ENCODE results near the gene ANTXRL. TPM values are rescaled to one million over a fixed set of nuclear protein-coding genes. Genes with fewer than 3 reads are reported as not detected.
A peak's percentile ranks its signal among the peaks of the same experiment; 100 is the strongest.

ANTXRL gene
- total and polyA plus RNA-seq, 2 of the 8 experiments (the other 6 are each of a cell fraction or from before 2014, with no cell fraction given) = not detected

- Histone ChIP-seq H4K20me1 (replicated peaks in 1 of 2; ENCODE audit: control insufficient read depth in 1 of 2, insufficient read depth in 2 of 2, low read length in 2 of 2) (peaks cover 0 to 10% of the 10 kb centered on the region in 2 experiments), H2BK5ac (ENCODE audit: low read depth, low read length) (no peak overlapping the region), H3K4me2 (ENCODE audit: insufficient read depth in 1 of 2, low read depth in 2 of 2, low read length in 2 of 2) (no peak overlapping the region), H4K5ac (ENCODE audit: insufficient read length, low read depth, low read length) (no peak overlapping the region), H2BK120ac (replicated peaks; ENCODE audit: low read depth, low read length) (no peak overlapping the region), H3K27ac (ENCODE audit: low read depth, low read length) (no peak overlapping the region), H3K23me2 (ENCODE audit: low read depth, low read length) (peaks cover 13% of the 10 kb centered on the region; the same call in 1 of the 2 replicates), H4K91ac (replicated peaks; ENCODE audit: insufficient read length, low read length) (no peak overlapping the region), H3K36me3 (ENCODE audit: control insufficient read depth in 2 of 4, insufficient read depth in 4 of 4, low read length in 3 of 4) (no peaks in the 10 kb centered on the region), H3K14ac (ENCODE audit: insufficient read length) (no peak overlapping the region), H2BK12ac (ENCODE audit: low read depth, low read length) (no peak overlapping the region), H3K9me3 (ENCODE audit: insufficient read depth in 2 of 2, low read depth in 1 of 2, low read length in 1 of 2) (no peaks in the 10 kb centered on the region), H3K9ac (replicated peaks in 1 of 4; ENCODE audit: extremely low read depth in 1 of 4, low read depth in 3 of 4, low read length in 3 of 4) (no peak overlapping the region), H4K8ac (ENCODE audit: extremely low read depth, insufficient read depth, low read length) (peak overlapping the region; percentile 47), H3K79me1 (ENCODE audit: low read depth, low read length) (no peaks in the 10 kb centered on the region), H3K18ac (ENCODE audit: extremely low read depth, low read length) (no peak overlapping the region), H3K79me2 (ENCODE audit: control insufficient read depth in 1 of 2, insufficient read depth in 2 of 2, low read length in 2 of 2) (no peaks in the 10 kb centered on the region), H3K27me3 (replicated peaks in 1 of 4; ENCODE audit: control insufficient read depth in 3 of 4, extremely low read depth in 1 of 4, insufficient read depth in 3 of 4, low read length in 3 of 4) (no peaks in the 10 kb centered on the region; a peak in 1 of 7 replicates), H2AFZ (ENCODE audit: low read length) (no peak overlapping the region), H3K4me3 (ENCODE audit: extremely low read depth in 1 of 4, insufficient read depth in 2 of 4, low read depth in 3 of 4, low read length in 4 of 4) (no peak overlapping the region), H2BK20ac (ENCODE audit: low read length) (no peak overlapping the region), H3K23ac (ENCODE audit: insufficient read length) (no peak overlapping the region), H3K4me1 (replicated peaks in 1 of 4; ENCODE audit: control insufficient read depth in 3 of 4, insufficient read depth in 4 of 4, low read length in 3 of 4) (peaks cover 0 to 10% (median under 1%) of the 10 kb centered on the region in 4 experiments; a peak in 4 of 7 replicates), H3K4ac (replicated peaks; ENCODE audit: insufficient read length, low read depth, low read length) (no peak overlapping the region), H2AK5ac (ENCODE audit: low read depth, low read length) (no peak overlapping the region), H2BK15ac (ENCODE audit: low read length) (no peak overlapping the region), H3K56ac (replicated peaks; ENCODE audit: insufficient read length, low read depth, low read length) (no peak overlapping the region)
- DNase-seq (ENCODE audit: low read depth in 1 of 2, low spot score in 2 of 2) = no peak
- TF ChIP-seq SUZ12 (IDR thresholded peaks at IDR 0.05; ENCODE audit: low read length) (no peak), RBBP5 (IDR thresholded peaks at IDR 0.05; ENCODE audit: borderline replicate concordance, low read depth, low read length) (no peak), E2F6 (IDR thresholded peaks at IDR 0.05) (no peak), BRCA1 (IDR thresholded peaks at IDR 0.05; ENCODE audit: low read depth, low read length) (no peak), GTF2F1 (IDR thresholded peaks at IDR 0.05; ENCODE audit: borderline replicate concordance, low read depth, low read length) (no peak), HDAC6 (IDR thresholded peaks at IDR 0.05; ENCODE audit: low read depth, low read length) (no peak), POLR2A (IDR thresholded peaks at IDR 0.05; ENCODE audit: control extremely low read depth in 1 of 2, low read depth in 2 of 2, low read length in 2 of 2) (no peak), ATF2 (IDR thresholded peaks at IDR 0.05; ENCODE audit: low read length) (no peak), FOSL1 (IDR thresholded peaks at IDR 0.05; ENCODE audit: insufficient read depth, low read depth, low read length) (no peak), POLR2AphosphoS5 (IDR thresholded peaks at IDR 0.05; ENCODE audit: low read depth, low read length) (no peak), SP4 (IDR thresholded peaks at IDR 0.05; ENCODE audit: low read length) (no peak)
- WGBS, 2 experiments (ENCODE audit: extremely low coverage in 1 of 2, insufficient coverage in 1 of 2, insufficient read length in 1 of 2, insufficient replicate concordance in 2 of 2, low coverage in 1 of 2, low lambda C conversion rate in 2 of 2, missing lambda C conversion rate in 1 of 2) = 88% methylated on average over 8 of the region's 8 CpGs; no CpG with 5 or more reads in 1 of the 2 experiments
- POLR2A ChIA-PET (ENCODE audit: partially characterized antibody) = no interaction called here
- no peak for FAIRE-seq
- CTCF ChIA-PET (ENCODE audit: partially characterized antibody) = interaction anchor here (0.9 to 1.5 kb wide), 6 partner anchors 12 to 69 kb away, joined by 3 to 6 read pairs (median 3); no protein-coding TSS in a partner anchor
Measured at GRCh38 chr10:46294641-46295220, 7.9 kb downstream of the ANTXRL start.

Measured in H1 (cell line).